ENCODE measurements around the gene CPED1. TPM values are rescaled to one million over a fixed set of nuclear protein-coding genes. Genes with fewer than 3 reads are reported as not detected.
"Not testable (repeated sequence)": the region's sequence is repeated elsewhere in the genome, so short reads cannot be mapped to it uniquely, and the experiment has no call there.

CPED1 gene
- total RNA-seq, 2 donors from 2014 or later = not detected

GRCh38 chr7:121204537-121204936 lies 216.0 kb downstream of the CPED1 start:
- DNase-seq = no peak
- Mint-ChIP-seq H3K36me3 (ENCODE audit: insufficient read depth in 2 of 2) (no peaks in the 10 kb centered on the region), H3K4me3 (no peak overlapping the region), H3K9me3 (no peaks in the 10 kb centered on the region), H3K4me1 (ENCODE audit: low read depth) (no peaks in the 10 kb centered on the region), H3K27ac (no peak overlapping the region), H3K27me3 (ENCODE audit: low read depth) (peaks cover 13% of the 10 kb centered on the region)
- no peak for ATAC-seq (replicated peaks in 1 of 2)

GRCh38 chr7:121205777-121206176 lies 217.3 kb downstream of the CPED1 start:
- Mint-ChIP-seq H3K4me1 (ENCODE audit: low read depth) (no peaks in the 10 kb centered on the region), H3K27ac (no peak overlapping the region), H3K27me3 (ENCODE audit: low read depth) (peaks cover 13% of the 10 kb centered on the region), H3K9me3 (no peaks in the 10 kb centered on the region), H3K4me3 (no peak overlapping the region), H3K36me3 (ENCODE audit: insufficient read depth in 2 of 2) (no peaks in the 10 kb centered on the region)
- DNase-seq (no peak), ATAC-seq (replicated peaks in 1 of 2) (no peak)

GRCh38 chr7:121211253-121211652 lies 222.7 kb downstream of the CPED1 start:
- H3K27me3 Mint-ChIP-seq (ENCODE audit: low read depth) = no peaks in the 10 kb centered on the region
- H3K4me3 Mint-ChIP-seq = no peak overlapping the region
- no peaks in the 10 kb centered on the region for H3K36me3 Mint-ChIP-seq (ENCODE audit: insufficient read depth in 2 of 2)
- no peaks in the 10 kb centered on the region for H3K9me3 Mint-ChIP-seq
- DNase-seq = no peak
- H3K4me1 Mint-ChIP-seq (ENCODE audit: low read depth) = no peaks in the 10 kb centered on the region
- no peak for ATAC-seq (replicated peaks in 1 of 2)
- no peak overlapping the region for H3K27ac Mint-ChIP-seq

GRCh38 chr7:121212036-121212435 lies 223.5 kb downstream of the CPED1 start:
- H3K4me1 Mint-ChIP-seq (ENCODE audit: low read depth) = no peaks in the 10 kb centered on the region
- H3K27me3 Mint-ChIP-seq (ENCODE audit: low read depth) = no peaks in the 10 kb centered on the region
- H3K27ac Mint-ChIP-seq = no peak overlapping the region
- H3K4me3 Mint-ChIP-seq = no peak overlapping the region
- ATAC-seq (replicated peaks in 1 of 2) (no peak), DNase-seq (no peak)
- H3K9me3 Mint-ChIP-seq = no peaks in the 10 kb centered on the region
- no peaks in the 10 kb centered on the region for H3K36me3 Mint-ChIP-seq (ENCODE audit: insufficient read depth in 2 of 2)

- no peaks in the 10 kb centered on the region for H3K27me3 Mint-ChIP-seq (ENCODE audit: low read depth)
- DNase-seq (no peak), ATAC-seq (replicated peaks in 1 of 2) (no peak)
- no peaks in the 10 kb centered on the region for H3K4me1 Mint-ChIP-seq (ENCODE audit: low read depth)
- H3K9me3 Mint-ChIP-seq = no peaks in the 10 kb centered on the region
- no peaks in the 10 kb centered on the region for H3K36me3 Mint-ChIP-seq (ENCODE audit: insufficient read depth in 2 of 2)
- H3K27ac Mint-ChIP-seq = no peak overlapping the region
- H3K4me3 Mint-ChIP-seq = no peak overlapping the region
These were observed 226.1 kb downstream of the CPED1 start for GRCh38 chr7:121214657-121215056.

GRCh38 chr7:121219026-121219425 lies 230.5 kb downstream of the CPED1 start:
- DNase-seq = no peak

GRCh38 chr7:121221108-121221507 lies 232.6 kb downstream of the CPED1 start:
- H3K27ac Mint-ChIP-seq; H3K27me3 Mint-ChIP-seq (ENCODE audit: low read depth); H3K4me1 Mint-ChIP-seq (ENCODE audit: low read depth); H3K36me3 Mint-ChIP-seq (ENCODE audit: insufficient read depth in 2 of 2); H3K9me3 Mint-ChIP-seq; ATAC-seq (replicated peaks in 1 of 2); H3K4me3 Mint-ChIP-seq; DNase-seq: not testable (repeated sequence)

More at GRCh38 chr7:121219026-121219425, 230.5 kb downstream of the CPED1 start:
- H3K36me3 Mint-ChIP-seq (ENCODE audit: insufficient read depth in 2 of 2) = peaks cover 0 to 3% of the 10 kb centered on the region in 2 donors
- no peaks in the 10 kb centered on the region for H3K4me1 Mint-ChIP-seq (ENCODE audit: low read depth)
- H3K27me3 Mint-ChIP-seq (ENCODE audit: low read depth) = no peaks in the 10 kb centered on the region
- no peak overlapping the region for H3K4me3 Mint-ChIP-seq
- ATAC-seq (replicated peaks in 1 of 2) = no peak
- peaks cover 0 to 4% of the 10 kb centered on the region in 2 donors for H3K9me3 Mint-ChIP-seq
- no peak overlapping the region for H3K27ac Mint-ChIP-seq

- Mint-ChIP-seq H3K27me3 (ENCODE audit: low read depth) (peaks cover 35% of the 10 kb centered on the region), H3K4me1 (ENCODE audit: low read depth) (no peaks in the 10 kb centered on the region), H3K9me3 (peaks cover 2 to 5% of the 10 kb centered on the region in 2 donors), H3K27ac (no peak overlapping the region), H3K36me3 (ENCODE audit: insufficient read depth in 2 of 2) (no peaks in the 10 kb centered on the region), H3K4me3 (no peak overlapping the region)
- ATAC-seq (replicated peaks in 1 of 2) = no peak
- DNase-seq = no peak
These were observed 240.3 kb downstream of the CPED1 start for GRCh38 chr7:121228779-121229178.

GRCh38 chr7:121235201-121235600 lies 246.7 kb downstream of the CPED1 start:
- Mint-ChIP-seq H3K27ac (no peak overlapping the region), H3K9me3 (no peaks in the 10 kb centered on the region), H3K27me3 (ENCODE audit: low read depth) (peaks cover 24% of the 10 kb centered on the region), H3K4me3 (no peak overlapping the region), H3K36me3 (ENCODE audit: insufficient read depth in 2 of 2) (no peaks in the 10 kb centered on the region), H3K4me1 (ENCODE audit: low read depth) (no peaks in the 10 kb centered on the region)
- ATAC-seq (replicated peaks in 1 of 2) = no peak
- DNase-seq = no peak

- DNase-seq (no peak), ATAC-seq (replicated peaks in 1 of 2) (no peak)
- Mint-ChIP-seq H3K27me3 (ENCODE audit: low read depth) (peaks cover under 1% of the 10 kb centered on the region), H3K27ac (no peak overlapping the region), H3K4me1 (ENCODE audit: low read depth) (no peaks in the 10 kb centered on the region), H3K36me3 (ENCODE audit: insufficient read depth in 2 of 2) (no peaks in the 10 kb centered on the region), H3K9me3 (no peaks in the 10 kb centered on the region), H3K4me3 (no peak overlapping the region)
These were observed 249.1 kb downstream of the CPED1 start for GRCh38 chr7:121237601-121238000.

- H3K27ac Mint-ChIP-seq = no peak overlapping the region
- H3K4me3 Mint-ChIP-seq = no peak overlapping the region
- H3K9me3 Mint-ChIP-seq = peaks cover 0 to 2% of the 10 kb centered on the region in 2 donors
- H3K4me1 Mint-ChIP-seq (ENCODE audit: low read depth) = no peaks in the 10 kb centered on the region
- H3K27me3 Mint-ChIP-seq (ENCODE audit: low read depth) = no peaks in the 10 kb centered on the region
- peaks cover 2% of the 10 kb centered on the region in 2 donors for H3K36me3 Mint-ChIP-seq (ENCODE audit: insufficient read depth in 2 of 2)
- ATAC-seq (replicated peaks in 1 of 2) = no peak
- no peak for DNase-seq
These were observed 255.8 kb downstream of the CPED1 start for GRCh38 chr7:121244120-121244870.

GRCh38 chr7:121251367-121251766 lies 262.9 kb downstream of the CPED1 start:
- ATAC-seq (replicated peaks in 1 of 2); H3K4me3 Mint-ChIP-seq; H3K4me1 Mint-ChIP-seq (ENCODE audit: low read depth); H3K36me3 Mint-ChIP-seq (ENCODE audit: insufficient read depth in 2 of 2); H3K9me3 Mint-ChIP-seq; DNase-seq; H3K27ac Mint-ChIP-seq: not testable (repeated sequence)
- peaks cover 17% of the 10 kb centered on the region for H3K27me3 Mint-ChIP-seq (ENCODE audit: low read depth)

GRCh38 chr7:121252523-121253235 lies 264.2 kb downstream of the CPED1 start:
- H3K4me1 Mint-ChIP-seq (ENCODE audit: low read depth); ATAC-seq (replicated peaks in 1 of 2); H3K27ac Mint-ChIP-seq; H3K9me3 Mint-ChIP-seq; H3K4me3 Mint-ChIP-seq; H3K36me3 Mint-ChIP-seq (ENCODE audit: insufficient read depth in 2 of 2); DNase-seq: not testable (repeated sequence)
- H3K27me3 Mint-ChIP-seq (ENCODE audit: low read depth) = peaks cover 24% of the 10 kb centered on the region
